H1 (cell line): ENCODE measurements around the gene RRAS2. TPM values are rescaled to one million over a fixed set of nuclear protein-coding genes. Genes with fewer than 3 reads are reported as not detected.

ENCODE experiments used
- CTCF ChIA-PET: fragments of 300-600 bp; sonication (Branson Sonifier 250); formaldehyde crosslinking; loops from one replicate; lab custom pipeline; 2021; ENCODE audit not compliant: partially characterized antibody; lab: Charles Lee
- POLR2A ChIA-PET: fragments of 300-600 bp; sonication (Branson Sonifier 250); formaldehyde crosslinking; loops from one replicate; lab custom pipeline; 2021; ENCODE audit warnings: inconsistent platforms; ENCODE audit not compliant: partially characterized antibody; lab: Charles Lee
- DNase-seq, 2 experiments: peaks; one replicate each; pipeline versions ENCODE4 v3.0.0 to v3.0.0-alpha.2; 2010 to 2022; ENCODE audit warnings: low spot score in 2 of 2, low read depth in 1 of 2, mixed read lengths in 1 of 2
- FAIRE-seq: peaks from 2 replicates; lab custom pipeline; 2011; peaks lifted over from hg19 to GRCh38; lab: Jason Lieb, UNC
- H2AFZ ChIP-seq: 2 replicates; pipeline ENCODE4 v1.8.1; 2012; ENCODE audit warnings: low read length, inconsistent platforms
- H2AK5ac ChIP-seq: 2 replicates; pipeline ENCODE4 v1.6.1; 2013; ENCODE audit warnings: low read depth, low read length
- H2BK120ac ChIP-seq: replicated peaks from 2 replicates; pipeline ENCODE3; 2013; ENCODE audit warnings: low read depth, low read length, inconsistent platforms
- H2BK12ac ChIP-seq: 2 replicates; pipeline ENCODE4 v1.6.1; 2013; ENCODE audit warnings: low read depth, low read length
- H2BK15ac ChIP-seq: 2 replicates; pipeline ENCODE4 v1.6.1; 2013; ENCODE audit warnings: low read length
- H2BK20ac ChIP-seq: 2 replicates; pipeline ENCODE4 v1.6.1; 2013; ENCODE audit warnings: low read length
- H2BK5ac ChIP-seq: 2 replicates; pipeline ENCODE4 v1.6.1; 2013; ENCODE audit warnings: low read depth, low read length
- H3K14ac ChIP-seq: 2 replicates; pipeline ENCODE4 v1.6.1; 2013; ENCODE audit warnings: inconsistent platforms; ENCODE audit not compliant: insufficient read length
- H3K18ac ChIP-seq: 2 replicates; pipeline ENCODE4 v1.6.1; 2013; ENCODE audit warnings: low read length; ENCODE audit errors: extremely low read depth
- H3K23ac ChIP-seq: 2 replicates; pipeline ENCODE4 v1.6.1; 2013; ENCODE audit warnings: inconsistent platforms; ENCODE audit not compliant: insufficient read length
- H3K23me2 ChIP-seq: 2 replicates; pipeline ENCODE4 v1.6.1; 2013; ENCODE audit warnings: low read depth, low read length
- H3K27ac ChIP-seq: 2 replicates; pipeline ENCODE4 v1.6.1; 2011; ENCODE audit warnings: low read depth, low read length, inconsistent platforms
- H3K27me3 ChIP-seq, 4 experiments: replicated peaks in 1 of 4; 1 replicate in 1 of 4; 2 replicates in 3 of 4; pipeline versions ENCODE4 v1.6.1 to v1.8.1; 2011 to 2013; ENCODE audit warnings: low read length in 3 of 4, mild to moderate bottlenecking in 3 of 4, inconsistent platforms in 2 of 4, mixed read lengths in 2 of 4, moderate library complexity in 1 of 4; ENCODE audit not compliant: control insufficient read depth in 3 of 4, insufficient read depth in 3 of 4; ENCODE audit errors: extremely low read depth in 1 of 4
- H3K36me3 ChIP-seq, 4 experiments: 2 replicates each; pipeline versions ENCODE4 v1.6.1 to v1.8.1; 2011 to 2013; ENCODE audit warnings: mild to moderate bottlenecking in 4 of 4, low read length in 3 of 4, moderate library complexity in 2 of 4, control low read depth in 1 of 4, inconsistent platforms in 1 of 4; ENCODE audit not compliant: insufficient read depth in 4 of 4, control insufficient read depth in 2 of 4
- H3K4ac ChIP-seq: replicated peaks from 2 replicates; pipeline ENCODE3; 2013; ENCODE audit warnings: low read length, low read depth, mixed read lengths, inconsistent platforms; ENCODE audit not compliant: insufficient read length
- H3K4me1 ChIP-seq, 4 experiments: replicated peaks in 1 of 4; 1 replicate in 1 of 4; 2 replicates in 3 of 4; pipeline versions ENCODE4 v1.6.1 to v1.8.1; 2011 to 2013; ENCODE audit warnings: low read length in 3 of 4, inconsistent platforms in 2 of 4, mixed read lengths in 1 of 4; ENCODE audit not compliant: insufficient read depth in 4 of 4, control insufficient read depth in 3 of 4
- H3K4me2 ChIP-seq, 2 experiments: 2 replicates each; pipeline versions ENCODE4 v1.6.1 to v1.8.1; 2011 to 2013; ENCODE audit warnings: low read depth in 2 of 2, low read length in 2 of 2, control low read depth in 1 of 2, inconsistent platforms in 1 of 2, mild to moderate bottlenecking in 1 of 2; ENCODE audit not compliant: insufficient read depth in 1 of 2
- H3K4me3 ChIP-seq, 4 experiments: fragments of 200-600, 300-600 bp in 1 of 4; sonication (generic), shearing (Covaris generic), sonication (Bioruptor Twin) in 1 of 4; 2 replicates each; pipeline versions ENCODE4 v1.5.1 to v1.8.1; 2011 to 2016; ENCODE audit warnings: low read length in 4 of 4, low read depth in 3 of 4, control low read depth in 2 of 4, inconsistent platforms in 2 of 4, mild to moderate bottlenecking in 2 of 4, mixed read lengths in 1 of 4, moderate library complexity in 1 of 4; ENCODE audit not compliant: insufficient read depth in 2 of 4; ENCODE audit errors: extremely low read depth in 1 of 4
- H3K56ac ChIP-seq: replicated peaks from 2 replicates; pipeline ENCODE3; 2013; ENCODE audit warnings: low read depth, mild to moderate bottlenecking, mixed read lengths, low read length, inconsistent platforms; ENCODE audit not compliant: insufficient read length
- H3K79me1 ChIP-seq: 2 replicates; pipeline ENCODE4 v1.6.1; 2013; ENCODE audit warnings: low read depth, low read length, control low read depth
- H3K79me2 ChIP-seq, 2 experiments: 2 replicates each; pipeline versions ENCODE4 v1.6.1 to v1.8.1; 2012 to 2013; ENCODE audit warnings: low read length in 2 of 2, mild to moderate bottlenecking in 2 of 2, inconsistent platforms in 1 of 2; ENCODE audit not compliant: insufficient read depth in 2 of 2, control insufficient read depth in 1 of 2
- H3K9ac ChIP-seq, 4 experiments: replicated peaks in 1 of 4; 1 replicate in 1 of 4; 2 replicates in 3 of 4; pipeline versions ENCODE4 v1.6.1 to v1.8.1; 2011 to 2013; ENCODE audit warnings: low read depth in 3 of 4, low read length in 3 of 4, control low read depth in 2 of 4, mild to moderate bottlenecking in 2 of 4, moderate library complexity in 2 of 4, inconsistent platforms in 1 of 4; ENCODE audit errors: extremely low read depth in 1 of 4
- H3K9me3 ChIP-seq, 2 experiments: 2 replicates each; pipeline versions ENCODE4 v1.6.1 to v1.8.1; 2012 to 2013; ENCODE audit warnings: mild to moderate bottlenecking in 2 of 2, moderate library complexity in 2 of 2, control low read depth in 1 of 2, inconsistent platforms in 1 of 2, low read depth in 1 of 2, low read length in 1 of 2, mixed read lengths in 1 of 2; ENCODE audit not compliant: insufficient read depth in 2 of 2
- H4K20me1 ChIP-seq, 2 experiments: replicated peaks in 1 of 2; 2 replicates each; pipeline versions ENCODE3 to v1.8.1; 2011 to 2013; ENCODE audit warnings: inconsistent platforms in 2 of 2, low read length in 2 of 2, mild to moderate bottlenecking in 1 of 2; ENCODE audit not compliant: insufficient read depth in 2 of 2, control insufficient read depth in 1 of 2
- H4K5ac ChIP-seq: 2 replicates; pipeline ENCODE4 v1.6.1; 2013; ENCODE audit warnings: low read length, low read depth, mixed read lengths, inconsistent platforms; ENCODE audit not compliant: insufficient read length
- H4K8ac ChIP-seq: 2 replicates; pipeline ENCODE4 v1.8.0; 2013; ENCODE audit warnings: mild to moderate bottlenecking, moderate library complexity, low read length, inconsistent platforms; ENCODE audit not compliant: insufficient read depth; ENCODE audit errors: extremely low read depth
- H4K91ac ChIP-seq: replicated peaks from 2 replicates; pipeline ENCODE3; 2013; ENCODE audit warnings: low read length, mixed read lengths, inconsistent platforms; ENCODE audit not compliant: insufficient read length
- ASH2L ChIP-seq: fragments of 200-600, 300-600 bp; sonication (generic); IDR thresholded peaks from one replicate; pipeline ENCODE4 v1.7.1; 2017; ENCODE audit warnings: low read length
- RXRA ChIP-seq: IDR thresholded peaks from 2 replicates; pipeline ENCODE4 v1.6.1; 2011; ENCODE audit warnings: low read depth, mild to moderate bottlenecking, low read length, moderate library complexity; ENCODE audit not compliant: insufficient read depth
- SIRT6 ChIP-seq: IDR thresholded peaks from one replicate; pipeline ENCODE4 v1.7.1; 2012; ENCODE audit warnings: low read length, inconsistent platforms
- WGBS, 2 experiments: shearing (Covaris generic) in 1 of 2; methylation state at CpG; one replicate each; pipeline versions ENCODE4 v1.1.6 to v1.1.7; 2013 to 2015; ENCODE audit warnings: low lambda C conversion rate in 2 of 2, mixed read lengths in 2 of 2, inconsistent platforms in 1 of 2, low coverage in 1 of 2, missing lambda C conversion rate in 1 of 2; ENCODE audit not compliant: insufficient replicate concordance in 2 of 2, insufficient coverage in 1 of 2, insufficient read length in 1 of 2; ENCODE audit errors: extremely low coverage in 1 of 2, missing lambda C conversion rate in 1 of 2; 5-methylcytosine and 5-hydroxymethylcytosine counted together
- polyA plus RNA-seq, 7 experiments: library from polyadenylated mRNA; depleted of rRNA in 3 of 7; stranded (reverse) in 5 of 7; unstranded in 2 of 7; fragments of >200 nt in 5 of 7; fragments of 200-250 nt in 2 of 7; gene quantifications; 1 replicate in 5 of 7; 2 replicates in 1 of 7; 4 replicates in 1 of 7; pipeline versions ENCODE4 v1.2.1 to v1.2.3, GENCODE V29; 2011 to 2013; ENCODE audit warnings: missing spikeins in 2 of 7, mixed read lengths in 2 of 7
- total RNA-seq: library from RNA; stranded (reverse); fragmentation: NEBNext Ultra II Directional; extraction: Animal tissue kit (Norgen Biotek cat#: 25700); gene quantifications from 2 replicates; pipeline ENCODE4 v1.2.1, GENCODE V29; 2021

The RRAS2 gene
- total and polyA plus RNA-seq, 2 of the 8 experiments (the other 6 are each of a cell fraction or from before 2014, with no cell fraction given) = 72.3 to 234 TPM

- Histone ChIP-seq H2BK12ac (no peak overlapping the region), H2BK15ac (no peak overlapping the region), H2BK20ac (no peak overlapping the region), H3K36me3 (no peaks in the 10 kb centered on the region), H4K20me1 (no peaks in the 10 kb centered on the region), H2AFZ (no peak overlapping the region), H3K14ac (no peak overlapping the region), H3K18ac (no peak overlapping the region; the same call in 1 of the 2 replicates), H3K9me3 (no peaks in the 10 kb centered on the region), H3K56ac (no peak overlapping the region), H3K23ac (no peak overlapping the region), H2BK5ac (no peak overlapping the region), H3K79me1 (no peaks in the 10 kb centered on the region), H3K79me2 (no peaks in the 10 kb centered on the region), H4K5ac (no peak overlapping the region), H2AK5ac (no peak overlapping the region), H3K27me3 (no peaks in the 10 kb centered on the region), H4K91ac (no peak overlapping the region), H3K4me2 (0 out of 4 replicates have a peak overlapping the region, but pooled peaks of 1 of the 2 experiments have one; percentile 9), H3K27ac (no peak overlapping the region), H3K4me3 (no peak overlapping the region), H4K8ac (no peak overlapping the region), H3K23me2 (peaks cover 3% of the 10 kb centered on the region; the same call in 1 of the 2 replicates), H3K4me1 (peaks cover 0 to 6% (median 5%) of the 10 kb centered on the region in 4 experiments; a peak in 4 of 7 replicates), H2BK120ac (no peak overlapping the region), H3K9ac (no peak overlapping the region), H3K4ac (no peak overlapping the region)
- DNase-seq (no peak), FAIRE-seq (peak; percentile 63)
- ChIA-PET POLR2A (interaction anchor here (0.7 kb wide), 1 partner anchor 12 kb away, joined by 3 read pairs; no protein-coding TSS in a partner anchor), CTCF (interaction anchor here (0.7 to 1.8 kb wide), 11 partner anchors 11 to 475 kb away, joined by 3 to 9 read pairs (median 4); no protein-coding TSS in a partner anchor)
- 50% methylated on average over 5 of the region's 5 CpGs; no CpG with 5 or more reads in 1 of the 2 experiments for WGBS, 2 experiments
- TF ChIP-seq SIRT6 = no peak
- TF ChIP-seq ASH2L = no peak
- no peak for TF ChIP-seq RXRA
These were observed 110.4 kb downstream of the RRAS2 start for GRCh38 chr11:14248580-14248981.
